PC-9 (cell line): ENCODE measurements around the gene TTC24. TPM values are rescaled to one million over a fixed set of nuclear protein-coding genes. Genes with fewer than 3 reads are reported as not detected.
A peak's percentile ranks its signal among the peaks of the same experiment; 100 is the strongest.

Experiments used
- BruUV-seq: library from RNA; stranded (reverse); fragments of 400-500 nt; replicated peaks from 2 replicates; lab custom pipeline; 2021; lab: Mats Ljungman, UMichigan
- CTCF ChIA-PET: fragments of 300-600 bp; sonication (Branson Sonifier 250); formaldehyde crosslinking; loops from one replicate; lab custom pipeline; 2022; ENCODE audit warnings: antibody characterized with exemption; lab: Charles Lee
- POLR2A ChIA-PET: fragments of 300-600 bp; sonication (Branson Sonifier 250); formaldehyde crosslinking; loops from one replicate; lab custom pipeline; 2022; ENCODE audit warnings: antibody characterized with exemption; ENCODE audit not compliant: unreplicated experiment; lab: Charles Lee
- DNase-seq, 2 experiments: peaks; one replicate each; pipeline versions ENCODE4 v3.0.0 to v3.0.0-alpha.2; 2015 to 2022; ENCODE audit warnings: mixed read lengths in 1 of 2
- H2AFZ ChIP-seq: fragments of 200-600 bp; sonication (generic); 2 replicates; pipeline ENCODE4 v1.8.1; 2017; ENCODE audit warnings: antibody characterized with exemption
- H3F3A ChIP-seq: fragments of 200-600 bp; sonication (generic); 2 replicates; pipeline ENCODE4 v1.8.1; 2017; ENCODE audit warnings: antibody characterized with exemption, mild to moderate bottlenecking, low read depth; ENCODE audit not compliant: insufficient read depth
- H3K27ac ChIP-seq: fragments of 200-600 bp; sonication (generic); 2 replicates; pipeline ENCODE4 v1.6.1; 2016; ENCODE audit warnings: mixed run types
- H3K27me3 ChIP-seq: fragments of 200-600 bp; sonication (generic); 2 replicates; pipeline ENCODE4 v1.6.1; 2016; ENCODE audit warnings: low read depth, mixed run types; ENCODE audit not compliant: insufficient read depth
- H3K36me3 ChIP-seq: fragments of 200-600 bp; sonication (generic); 2 replicates; pipeline ENCODE4 v1.6.1; 2016; ENCODE audit warnings: low read depth, mixed run types
- H3K4me1 ChIP-seq: fragments of 200-600 bp; sonication (generic); replicated peaks from 2 replicates; pipeline ENCODE4 v1.6.1; 2016; ENCODE audit warnings: mixed run types; ENCODE audit not compliant: insufficient read depth
- H3K4me2 ChIP-seq: fragments of 200-600 bp; sonication (generic); 2 replicates; pipeline ENCODE4 v1.6.1; 2017; ENCODE audit warnings: mixed run types
- H3K4me3 ChIP-seq: fragments of 200-600 bp; sonication (generic); 2 replicates; pipeline ENCODE4 v1.6.1; 2016; ENCODE audit warnings: mixed run types
- H3K79me2 ChIP-seq: fragments of 200-600 bp; sonication (generic); 2 replicates; pipeline ENCODE4 v1.6.1; 2017; ENCODE audit warnings: low read depth, mixed run types
- H3K9me2 ChIP-seq: fragments of 200-600 bp; sonication (generic); 2 replicates; pipeline ENCODE4 v1.8.1; 2017; ENCODE audit warnings: mild to moderate bottlenecking; ENCODE audit not compliant: insufficient read depth
- H3K9me3 ChIP-seq: fragments of 200-600 bp; sonication (generic); 2 replicates; pipeline ENCODE4 v1.8.1; 2016; ENCODE audit warnings: low read depth; ENCODE audit not compliant: insufficient read depth
- H4K20me1 ChIP-seq: fragments of 200-600 bp; sonication (generic); 2 replicates; pipeline ENCODE4 v1.8.1; 2017; ENCODE audit not compliant: insufficient read depth
- CTCF ChIP-seq: fragments of 200-600 bp; sonication (generic); conservative IDR thresholded peaks from 2 replicates; pipeline ENCODE4 v1.6.1; 2017; ENCODE audit warnings: mixed run types, antibody characterized with exemption, mild to moderate bottlenecking, moderate library complexity
- EZH2 ChIP-seq: fragments of 200-600 bp; sonication (generic); IDR thresholded peaks from 2 replicates; pipeline ENCODE4 v1.8.0; 2017; ENCODE audit warnings: antibody characterized with exemption, low read depth
- intact Hi-C: fragments of 100-400 bp; cut with micrococcal nuclease; formaldehyde crosslinking; loops from one replicate; pipeline ENCODE4 v1.10.0; 2022; ENCODE audit not compliant: unreplicated experiment
- total RNA-seq: library from RNA; stranded (reverse); gene quantifications from 2 replicates; pipeline ENCODE4 v1.2.3, GENCODE V29; 2021

Gene TTC24
- total RNA-seq, 1 experiment from 2014 or later: not detected

DNA sequence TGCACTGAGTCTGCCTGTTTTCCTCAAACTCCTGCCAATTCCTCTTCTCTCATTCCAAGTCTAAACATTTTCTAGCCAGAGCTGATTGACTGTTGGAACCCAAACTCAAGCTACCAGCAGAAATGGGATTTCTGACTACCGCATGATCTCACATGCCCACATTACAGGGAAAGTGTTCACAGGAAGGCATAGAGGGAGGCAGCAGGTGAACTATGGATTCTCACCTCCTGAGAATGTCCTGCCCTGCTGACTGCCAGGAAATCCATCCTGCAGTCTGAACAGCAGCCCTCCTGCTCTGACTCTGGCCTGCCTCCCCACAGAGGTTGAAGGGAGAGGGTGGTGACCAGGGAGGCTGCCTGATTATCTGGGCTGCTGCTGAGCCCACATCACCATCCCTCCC, 29.7 kb upstream of the TTC24 start:
- H3K4me1 ChIP-seq: peaks cover 35% of the 10 kb centered on the region
- peaks cover 33% of the 10 kb centered on the region for H3F3A ChIP-seq
- H3K4me2 ChIP-seq: no peak overlapping the region
- no peaks in the 10 kb centered on the region for H3K79me2 ChIP-seq
- H3K9me2 ChIP-seq: no peaks in the 10 kb centered on the region
- POLR2A ChIA-PET: interaction anchor here (0.6 kb wide), 1 partner anchor 14 kb away, joined by 4 read pairs; no protein-coding TSS in a partner anchor
- no TSS peak for BruUV-seq
- H3K4me3 ChIP-seq: no peak overlapping the region
- DNase-seq: no peak
- H3K9me3 ChIP-seq: no peaks in the 10 kb centered on the region
- CTCF ChIA-PET: interaction anchor here (0.6 kb wide), 1 partner anchor 62 kb away, joined by 3 read pairs; no protein-coding TSS in a partner anchor
- intact Hi-C loops: no loop called here
- no peaks in the 10 kb centered on the region for H3K27me3 ChIP-seq
- H3K36me3 ChIP-seq: peaks cover 6% of the 10 kb centered on the region
- TF ChIP-seq CTCF: no peak
- no peak for TF ChIP-seq EZH2
- no peak overlapping the region for H2AFZ ChIP-seq
- H3K27ac ChIP-seq: no peak overlapping the region
- no peaks in the 10 kb centered on the region; the same call in 1 of the 2 replicates for H4K20me1 ChIP-seq

DNA sequence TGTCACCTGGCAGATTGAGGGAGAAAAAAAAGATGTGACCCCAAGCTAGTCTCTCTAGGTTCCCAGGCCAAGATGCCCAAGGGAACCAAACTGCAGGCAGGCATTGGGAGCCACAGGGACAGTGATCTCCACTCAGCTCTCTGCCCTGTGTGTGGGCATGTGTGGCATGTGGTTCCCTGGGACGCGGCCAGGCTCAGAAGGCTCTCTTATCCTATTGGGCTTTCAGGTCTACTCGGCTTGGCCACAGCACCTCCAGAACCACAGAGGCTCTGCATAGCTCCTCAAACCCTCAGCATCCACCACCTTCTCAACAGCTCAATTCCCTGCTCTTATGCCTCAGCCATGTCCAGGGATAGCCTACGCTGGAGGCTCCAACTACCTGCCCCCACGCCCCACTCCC, 29.2 kb upstream of the TTC24 start:
- no peaks in the 10 kb centered on the region for H3K79me2 ChIP-seq
- peaks cover 33% of the 10 kb centered on the region for H3F3A ChIP-seq
- H3K9me2 ChIP-seq: no peaks in the 10 kb centered on the region
- H3K4me1 ChIP-seq: peaks cover 35% of the 10 kb centered on the region
- no peaks in the 10 kb centered on the region for H3K9me3 ChIP-seq
- no peaks in the 10 kb centered on the region for H4K20me1 ChIP-seq
- H3K27me3 ChIP-seq: no peaks in the 10 kb centered on the region
- no peak overlapping the region for H3K27ac ChIP-seq
- no peak overlapping the region for H3K4me3 ChIP-seq
- no TSS peak for BruUV-seq
- no peak for DNase-seq
- no peak overlapping the region for H2AFZ ChIP-seq
- POLR2A ChIA-PET: interaction anchor here (0.6 kb wide), 1 partner anchor 15 kb away, joined by 4 read pairs; no protein-coding TSS in a partner anchor
- TF ChIP-seq CTCF: no peak
- no peak for TF ChIP-seq EZH2
- H3K4me2 ChIP-seq: no peak overlapping the region
- CTCF ChIA-PET: no interaction called here
- intact Hi-C loops: no loop called here
- peaks cover 6% of the 10 kb centered on the region for H3K36me3 ChIP-seq

DNA sequence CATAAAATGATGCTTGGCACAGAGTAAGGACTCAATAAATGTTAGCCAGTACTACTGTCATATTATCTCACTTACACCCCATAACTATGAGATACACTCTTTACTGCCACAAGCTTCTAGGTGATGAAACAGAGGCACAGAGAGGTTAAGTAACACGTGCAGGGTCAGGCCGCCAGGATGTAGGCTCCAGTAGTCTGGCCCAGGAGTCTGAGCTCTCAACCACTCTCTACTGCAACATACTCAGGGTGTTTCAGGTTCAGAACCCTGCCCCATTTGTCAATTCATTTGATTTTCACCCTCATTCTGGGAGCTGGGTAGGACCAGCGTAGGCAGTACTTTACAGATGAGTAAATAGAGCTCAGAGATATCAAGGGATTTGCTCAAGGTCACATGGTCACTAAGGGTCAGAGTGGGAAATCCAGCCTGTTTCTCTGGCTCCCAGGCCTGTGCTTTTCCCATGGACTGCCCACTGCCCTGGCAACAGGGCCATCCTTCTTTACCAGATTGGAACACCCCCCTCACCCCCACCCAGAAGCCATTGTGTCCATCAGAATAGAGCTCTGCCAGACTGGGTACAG, 28.4 kb upstream of the TTC24 start:
- Histone ChIP-seq H4K20me1 (no peaks in the 10 kb centered on the region), H3K9me3 (no peaks in the 10 kb centered on the region), H3K4me3 (no peak overlapping the region; the same call in 1 of the 2 replicates), H3K27me3 (no peaks in the 10 kb centered on the region), H3K4me1 (peaks cover 35% of the 10 kb centered on the region), H3K9me2 (no peaks in the 10 kb centered on the region), H3K4me2 (peak overlapping the region; percentile 67), H3F3A (peaks cover 33% of the 10 kb centered on the region), H3K36me3 (peaks cover 8% of the 10 kb centered on the region), H2AFZ (no peak overlapping the region), H3K79me2 (no peaks in the 10 kb centered on the region), H3K27ac (peak overlapping the region; percentile 88)
- no TSS peak for BruUV-seq
- ChIA-PET CTCF (interaction anchor here (0.6 kb wide), 2 partner anchors 13 to 94 kb away, joined by 3 to 7 read pairs; no protein-coding TSS in a partner anchor), POLR2A (no interaction called here)
- no peak for DNase-seq
- TF ChIP-seq CTCF (no peak), EZH2 (no peak)
- intact Hi-C loops: no loop called here
